Sigmoid colon (tissue), 7 donors: Measurements from ENCODE around the gene DAAM2. TPM values are rescaled to one million over a fixed set of nuclear protein-coding genes. Genes with fewer than 3 reads are reported as not detected.

ENCODE experiments used
- DNase-seq: peaks from one replicate; pipeline ENCODE4 v3.0.0-alpha.2; 2019
- H3K27ac ChIP-seq, 4 donors: fragments of 200-600 bp; sonication (generic); one replicate each; pipeline ENCODE4 v1.5.1; 2016 to 2019; ENCODE audit warnings: mild to moderate bottlenecking in 1 of 4
- H3K27me3 ChIP-seq, 3 donors: fragments of 200-600 bp; sonication (generic); one replicate each; pipeline ENCODE4 v1.5.1; 2019; ENCODE audit warnings: mild to moderate bottlenecking in 1 of 3
- H3K36me3 ChIP-seq, 4 donors: fragments of 200-600 bp; sonication (generic); one replicate each; pipeline ENCODE4 v1.5.1; 2016 to 2019
- H3K4me1 ChIP-seq, 4 donors: fragments of 200-600 bp; sonication (generic); one replicate each; pipeline ENCODE4 v1.5.1; 2017 to 2019
- H3K4me3 ChIP-seq, 4 donors: fragments of 200-600 bp; sonication (generic); one replicate each; pipeline ENCODE4 v1.5.1; 2017 to 2019; ENCODE audit warnings: mild to moderate bottlenecking in 2 of 4, moderate library complexity in 1 of 4
- H3K9me3 ChIP-seq, 4 donors: fragments of 200-600 bp in 3 of 4; sonication (generic) in 3 of 4; one replicate each; pipeline versions ENCODE4 v1.5.1 to v1.6.1; 2013 to 2019
- EP300 ChIP-seq, 4 donors: sonication (generic); formaldehyde crosslinking; IDR thresholded peaks; one replicate each; pipeline ENCODE4 v1.6.1; 2017; ENCODE audit warnings: antibody characterized with exemption in 4 of 4
- POLR2A ChIP-seq, 2 donors: fragments of 450-650 bp; IDR thresholded peaks; one replicate each; pipeline ENCODE4 v1.6.1; 2016; ENCODE audit warnings: antibody characterized with exemption in 2 of 2, mild to moderate bottlenecking in 2 of 2, moderate library complexity in 2 of 2
- POLR2AphosphoS5 ChIP-seq, 4 donors: sonication (generic); formaldehyde crosslinking; IDR thresholded peaks; one replicate each; pipeline ENCODE4 v1.6.1; 2017; ENCODE audit warnings: antibody characterized with exemption in 4 of 4
- WGBS, 2 donors: extraction: QIAGEN DNeasy Blood & Tissue Kit; methylation state at CpG; one replicate each; pipeline ENCODE4 v1.1.7; 2013; 5-methylcytosine and 5-hydroxymethylcytosine counted together
- intact Hi-C: fragments of 100-400 bp; cut with DNase I; formaldehyde crosslinking; loops from one replicate; pipeline ENCODE4 v1.15.1; 2023
- polyA plus RNA-seq, 3 donors: library from polyadenylated mRNA; stranded (reverse); fragments of 200-250 nt; gene quantifications; one replicate each; pipeline ENCODE4 v1.2.3, GENCODE V29; 2013
- total RNA-seq, 4 donors: library from RNA; depleted of rRNA; stranded (reverse); fragments of >200 nt; gene quantifications; one replicate each; pipeline ENCODE4 v1.1.0, GENCODE V29; 2016
- TF ChIP-seq, protein P1 (sequence below), 4 experiments: fragments of 450-650 bp in 3 of 4; fragments of 200-600 bp in 1 of 4; IDR thresholded peaks; one replicate each; pipeline ENCODE4 v1.5.1; 2016 to 2019; ENCODE audit warnings: antibody characterized with exemption in 4 of 4, mild to moderate bottlenecking in 3 of 4, moderate library complexity in 2 of 4
- donor health status: healthy with polysubstance abuse.
- donor health status: Bipolar disorder and iron deficiency.
- donor health status: healthy.

Gene DAAM2
- total and polyA plus RNA-seq, 7 donors = 4.2 to 53.2 (median 23.2) TPM

DNA sequence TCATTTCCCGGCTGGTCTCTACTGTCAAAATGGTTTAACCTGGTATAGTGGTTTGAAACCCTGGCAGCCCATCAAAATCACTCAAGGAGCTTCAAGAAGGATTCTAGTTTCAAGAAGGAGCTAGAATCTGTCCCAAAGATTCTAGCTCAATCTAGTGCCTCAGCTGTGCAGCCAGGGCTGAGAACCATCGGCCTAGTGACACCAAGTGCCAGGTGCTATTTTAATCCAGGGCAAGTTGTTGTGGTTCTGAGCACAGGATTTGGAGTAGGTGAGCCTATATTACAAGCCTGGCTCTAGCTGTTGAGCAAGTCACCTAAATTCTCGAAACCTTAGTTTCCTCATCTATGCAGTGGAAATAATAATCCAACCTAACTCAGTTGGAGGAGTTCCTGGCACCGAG, 138.4 kb downstream of the DAAM2 start:
- Histone ChIP-seq H3K27me3 (no peaks in the 10 kb centered on the region), H3K36me3 (peaks cover 0 to 8% (median 1%) of the 10 kb centered on the region in 4 donors), H3K27ac (peak overlapping the region in 2 of 4 donors; percentile 11 to 20), H3K4me3 (no peak overlapping the region), H3K9me3 (no peaks in the 10 kb centered on the region), H3K4me1 (peaks cover 0 to 39% (median 25%) of the 10 kb centered on the region in 4 donors)
- intact Hi-C loops = no loop called here
- DNase-seq = no peak
- TF ChIP-seq POLR2A (IDR thresholded peaks at IDR 0.05) (no peak), EP300 (IDR thresholded peaks at IDR 0.05) (no peak), POLR2AphosphoS5 (IDR thresholded peaks at IDR 0.05) (no peak)
- TF ChIP-seq, protein P1, sequence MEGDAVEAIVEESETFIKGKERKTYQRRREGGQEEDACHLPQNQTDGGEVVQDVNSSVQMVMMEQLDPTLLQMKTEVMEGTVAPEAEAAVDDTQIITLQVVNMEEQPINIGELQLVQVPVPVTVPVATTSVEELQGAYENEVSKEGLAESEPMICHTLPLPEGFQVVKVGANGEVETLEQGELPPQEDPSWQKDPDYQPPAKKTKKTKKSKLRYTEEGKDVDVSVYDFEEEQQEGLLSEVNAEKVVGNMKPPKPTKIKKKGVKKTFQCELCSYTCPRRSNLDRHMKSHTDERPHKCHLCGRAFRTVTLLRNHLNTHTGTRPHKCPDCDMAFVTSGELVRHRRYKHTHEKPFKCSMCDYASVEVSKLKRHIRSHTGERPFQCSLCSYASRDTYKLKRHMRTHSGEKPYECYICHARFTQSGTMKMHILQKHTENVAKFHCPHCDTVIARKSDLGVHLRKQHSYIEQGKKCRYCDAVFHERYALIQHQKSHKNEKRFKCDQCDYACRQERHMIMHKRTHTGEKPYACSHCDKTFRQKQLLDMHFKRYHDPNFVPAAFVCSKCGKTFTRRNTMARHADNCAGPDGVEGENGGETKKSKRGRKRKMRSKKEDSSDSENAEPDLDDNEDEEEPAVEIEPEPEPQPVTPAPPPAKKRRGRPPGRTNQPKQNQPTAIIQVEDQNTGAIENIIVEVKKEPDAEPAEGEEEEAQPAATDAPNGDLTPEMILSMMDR (IDR thresholded peaks at IDR 0.05) = no peak
- 77 to 88% methylated on average over 4 of the region's 4 CpGs for WGBS, 2 donors

DNA sequence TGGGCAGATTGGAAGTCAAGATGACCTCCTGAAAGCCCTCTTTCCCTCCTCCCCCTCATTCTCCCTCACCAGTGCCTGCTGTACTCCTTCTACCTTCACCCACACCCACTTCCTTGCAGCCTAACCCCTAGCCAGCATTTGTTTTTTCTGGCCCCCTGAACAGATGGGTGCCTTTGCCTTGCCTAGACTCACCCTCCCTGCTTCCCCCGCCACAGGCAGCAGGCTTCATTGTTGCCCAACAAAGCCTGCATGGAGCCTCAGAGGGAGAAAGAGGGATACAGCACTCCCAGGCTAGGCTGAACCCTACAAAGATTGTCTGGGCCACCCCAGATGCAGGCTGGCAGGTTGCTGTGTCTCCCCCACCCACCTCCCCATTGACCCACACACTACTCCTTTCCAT, 139.4 kb downstream of the DAAM2 start:
- 72 to 93% methylated on average over 1 of the region's 1 CpG for WGBS, 2 donors
- DNase-seq = no peak
- Histone ChIP-seq H3K27ac (peak overlapping the region in 1 of 4 donors; percentile 16), H3K36me3 (no peaks in the 10 kb centered on the region), H3K9me3 (no peaks in the 10 kb centered on the region), H3K4me3 (no peak overlapping the region), H3K27me3 (no peaks in the 10 kb centered on the region), H3K4me1 (peaks cover 0 to 39% (median 25%) of the 10 kb centered on the region in 4 donors)
- TF ChIP-seq EP300 (IDR thresholded peaks at IDR 0.05) = no peak
- TF ChIP-seq POLR2A (IDR thresholded peaks at IDR 0.05) = no peak
- TF ChIP-seq POLR2AphosphoS5 (IDR thresholded peaks at IDR 0.05) = no peak
- TF ChIP-seq, protein P1 (IDR thresholded peaks at IDR 0.05) = no peak
- intact Hi-C loops = no loop called here

DNA sequence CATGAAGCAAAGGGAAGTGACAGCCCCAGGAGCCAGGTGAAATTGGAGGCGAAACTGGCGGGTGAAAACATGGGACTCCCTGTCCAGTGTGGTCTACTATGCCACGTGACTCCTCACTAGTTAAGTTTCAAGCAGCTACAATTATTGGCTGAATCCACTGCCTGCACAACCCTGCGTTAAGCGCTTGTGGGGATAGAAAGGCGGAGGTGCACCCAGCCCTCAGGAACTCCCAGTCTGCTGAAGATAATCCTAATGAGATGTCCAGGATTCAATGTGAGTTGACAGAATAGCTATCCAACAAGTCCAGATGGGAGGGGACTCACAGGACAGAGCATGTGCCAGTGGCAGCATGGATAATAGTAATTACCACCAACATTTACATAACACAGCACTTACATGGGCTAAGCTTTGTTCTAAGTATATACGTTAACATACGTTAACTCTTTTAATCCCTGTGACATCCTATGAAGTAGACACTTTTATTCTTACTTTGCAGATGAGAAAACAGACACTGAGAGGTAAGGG, 140.3 kb downstream of the DAAM2 start:
- Histone ChIP-seq H3K9me3 (no peaks in the 10 kb centered on the region), H3K27ac (peak overlapping the region in 3 of 4 donors; percentile 78 to 90 (median 81)), H3K27me3 (no peaks in the 10 kb centered on the region), H3K4me3 (peak overlapping the region in 1 of 4 donors; percentile 80), H3K36me3 (no peaks in the 10 kb centered on the region), H3K4me1 (peaks cover 0 to 39% (median 22%) of the 10 kb centered on the region in 4 donors)
- DNase-seq = no peak
- WGBS, 2 donors = 92 to 93% methylated on average over 8 of the region's 8 CpGs
- intact Hi-C loops = no loop called here
- TF ChIP-seq POLR2AphosphoS5 (IDR thresholded peaks at IDR 0.05) = no peak
- no peak for TF ChIP-seq POLR2A (IDR thresholded peaks at IDR 0.05)

DNA sequence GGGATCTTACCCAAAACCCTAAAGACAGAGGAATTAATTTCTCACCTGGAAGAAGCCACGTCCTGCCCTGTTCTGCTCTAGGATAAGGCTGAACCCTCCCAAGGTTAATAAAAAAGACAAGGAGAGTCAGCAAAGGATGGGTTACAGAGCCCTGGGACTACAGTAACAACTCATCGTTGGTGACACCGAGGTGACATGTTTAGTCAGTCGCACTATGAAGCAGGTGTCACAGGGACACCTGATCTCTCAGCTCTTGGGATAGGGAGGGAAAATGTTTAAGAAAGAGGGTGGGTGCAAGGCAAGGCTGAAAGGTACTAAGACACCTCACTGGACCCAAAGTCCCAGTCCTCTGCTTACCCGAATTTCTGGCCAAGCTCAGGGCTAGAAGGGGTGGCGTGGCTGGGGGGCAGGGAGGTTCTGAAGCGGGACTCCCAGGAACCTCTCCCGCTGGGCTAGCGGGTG, 141.5 kb downstream of the DAAM2 start:
- intact Hi-C loops = no loop called here
- Histone ChIP-seq H3K27me3 (no peaks in the 10 kb centered on the region), H3K36me3 (no peaks in the 10 kb centered on the region), H3K4me3 (peak overlapping the region; percentile 72 to 90 (median 84)), H3K27ac (peak overlapping the region; percentile 78 to 90 (median 82)), H3K9me3 (no peaks in the 10 kb centered on the region), H3K4me1 (peaks cover 0 to 39% (median 19%) of the 10 kb centered on the region in 4 donors)
- TF ChIP-seq, protein P1 (IDR thresholded peaks at IDR 0.05) = no peak
- TF ChIP-seq EP300 (IDR thresholded peaks at IDR 0.05) (no peak), POLR2AphosphoS5 (IDR thresholded peaks at IDR 0.05) (no peak), POLR2A (IDR thresholded peaks at IDR 0.05) (no peak)
- DNase-seq = no peak
- 15 to 31% methylated on average over 9 of the region's 9 CpGs for WGBS, 2 donors

DNA sequence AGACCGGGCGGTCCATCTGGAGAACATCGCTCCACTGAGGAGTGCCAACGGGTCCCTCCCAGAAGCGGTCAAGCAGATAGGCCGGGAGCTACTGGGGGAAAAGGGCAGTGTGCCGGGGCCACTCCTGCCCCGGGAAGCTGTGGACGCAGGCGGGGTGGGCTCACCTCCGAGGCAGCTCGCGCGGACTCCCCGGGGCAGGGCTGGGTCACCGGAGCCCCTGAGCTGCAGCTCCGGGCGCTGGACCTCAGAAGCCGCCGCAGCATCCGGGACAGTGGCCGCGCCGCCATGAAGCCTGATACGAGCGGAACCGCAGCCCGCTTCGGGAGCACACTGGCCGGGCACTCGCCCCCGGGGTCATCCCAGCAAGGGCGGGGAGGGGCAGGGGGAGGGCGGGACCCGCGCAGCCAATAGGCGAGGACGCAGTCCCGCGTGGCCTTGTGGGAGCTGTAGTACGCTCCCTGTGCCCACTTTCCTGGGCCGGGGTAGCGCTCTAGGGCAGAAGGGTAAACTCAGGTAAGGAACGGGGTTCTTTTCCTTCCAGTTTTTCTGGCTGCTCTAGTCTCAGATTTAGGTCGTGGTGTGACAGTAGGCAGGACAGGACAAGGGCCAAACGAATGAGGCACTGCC, 142.1 kb downstream of the DAAM2 start, which contains the start of gene MOCS1:
Gene MOCS1 (minus strand): TSS at position 332 of the 627 bp plus-strand sequence. CDS start 45 bp downstream, at position 287.
- intact Hi-C loops = no loop called here

More for the DNA sequence above, 142.1 kb downstream of the DAAM2 start, which contains the start of gene MOCS1:
- Histone ChIP-seq H3K4me1 (peaks cover 0 to 39% (median 19%) of the 10 kb centered on the region in 4 donors), H3K9me3 (no peaks in the 10 kb centered on the region), H3K4me3 (peak within 1 kb of the TSS; percentile 72 to 90 (median 84)), H3K27me3 (no peaks in the 10 kb centered on the region), H3K27ac (peak within 1 kb of the TSS; percentile 78 to 90 (median 82)), H3K36me3 (no peaks in the 10 kb centered on the region)
- TF ChIP-seq POLR2A (IDR thresholded peaks at IDR 0.05) (peak; percentile 26 to 47), POLR2AphosphoS5 (IDR thresholded peaks at IDR 0.05) (peak; percentile 68 to 86 (median 84))
- TF ChIP-seq, protein P1 (IDR thresholded peaks at IDR 0.05) = no peak
- WGBS, 2 donors = 2 to 4% methylated on average over 46 of the region's 46 CpGs
- DNase-seq = peak; percentile 92
